Natural killer cell (primary cell): ENCODE measurements around the gene CLIC1. TPM values are rescaled to one million over a fixed set of nuclear protein-coding genes. Genes with fewer than 3 reads are reported as not detected.
A peak's percentile ranks its signal among the peaks of the same experiment; 100 is the strongest.

Source experiments
- ATAC-seq, 3 donors: fragments of 150-1000 bp in 2 of 3; fragments of 200-7000 bp in 1 of 3; cut with Tn5 transposase; 1 replicate in 1 of 3; 2 replicates in 2 of 3; pipeline ENCODE4 v1.10.0; 2021; ENCODE audit warnings: mild to moderate bottlenecking in 2 of 3, moderate library complexity in 2 of 3
- DNase-seq, 2 donors: peaks; one replicate each; pipeline versions ENCODE4 v3.0.0 to v3.0.0-alpha.2; 2013 to 2021; ENCODE audit warnings: mixed read lengths in 1 of 2
- H3K27ac ChIP-seq: one replicate; pipeline ENCODE4 v1.5.1; 2013; ENCODE audit warnings: mild to moderate bottlenecking, low read length
- H3K27me3 ChIP-seq: one replicate; pipeline ENCODE4 v1.6.1; 2013; ENCODE audit warnings: low read length; ENCODE audit not compliant: control insufficient read depth, insufficient read depth
- H3K36me3 ChIP-seq: one replicate; pipeline ENCODE4 v1.6.1; 2013; ENCODE audit warnings: low read length; ENCODE audit not compliant: control insufficient read depth, insufficient read depth
- H3K4me1 ChIP-seq: one replicate; pipeline ENCODE4 v1.6.1; 2013; ENCODE audit warnings: low read length; ENCODE audit not compliant: control insufficient read depth, insufficient read depth
- H3K4me3 ChIP-seq: one replicate; pipeline ENCODE4 v1.5.1; 2013; ENCODE audit warnings: low read length
- H3K9me3 ChIP-seq: one replicate; pipeline ENCODE4 v1.6.1; 2013; ENCODE audit warnings: low read length; ENCODE audit not compliant: control insufficient read depth, insufficient read depth
- H3K27ac Mint-ChIP-seq, 2 donors: one replicate each; pipeline ENCODE4 v1.8.0; 2022; ENCODE audit warnings: mild to moderate bottlenecking in 2 of 2, mixed read lengths in 2 of 2, moderate library complexity in 1 of 2
- H3K27me3 Mint-ChIP-seq, 2 donors: one replicate each; pipeline ENCODE4 v1.8.0; 2022; ENCODE audit warnings: low read depth in 2 of 2, mixed read lengths in 2 of 2
- H3K36me3 Mint-ChIP-seq: one replicate; pipeline ENCODE4 v1.8.0; 2022; ENCODE audit warnings: mixed read lengths
- H3K4me1 Mint-ChIP-seq, 2 donors: one replicate each; pipeline ENCODE4 v1.8.0; 2022; ENCODE audit warnings: mixed read lengths in 2 of 2
- H3K4me3 Mint-ChIP-seq: one replicate; pipeline ENCODE4 v1.8.0; 2022; ENCODE audit warnings: mild to moderate bottlenecking, moderate library complexity, mixed read lengths
- H3K9me3 Mint-ChIP-seq, 2 donors: one replicate each; pipeline ENCODE4 v1.8.0; 2022; ENCODE audit warnings: mixed read lengths in 2 of 2
- CTCF ChIP-seq: fragments of 200-600 bp; IDR thresholded peaks from one replicate; pipeline ENCODE4 v1.8.0; 2022; ENCODE audit warnings: antibody characterized with exemption
- WGBS: methylation state at CpG from one replicate; pipeline ENCODE4 v1.1.7; 2013; ENCODE audit warnings: missing lambda C conversion rate; ENCODE audit not compliant: insufficient coverage; 5-methylcytosine and 5-hydroxymethylcytosine counted together
- intact Hi-C: fragments of 100-400 bp; cut with micrococcal nuclease; formaldehyde crosslinking; loops from one replicate; pipeline ENCODE4 v1.14.2; 2022
- total RNA-seq, 4 donors: library from RNA; stranded (reverse); fragments of 120-200 nt in 1 of 4; gene quantifications; one replicate each; pipeline versions ENCODE4 v1.2.3 to v1.2.4, GENCODE V29; 2013 to 2022

CLIC1 gene
- total RNA-seq, 3 donors from 2014 or later (not counting 1 experiment from before 2014, with no cell fraction given): 348 to 363 (median 355) TPM

- DNase-seq: no peak
- Mint-ChIP-seq H3K9me3 (no peaks in the 10 kb centered on the region), H3K4me3 (no peak overlapping the region), H3K27ac (no peak overlapping the region), H3K27me3 (no peaks in the 10 kb centered on the region), H3K4me1 (peaks cover 0 to 7% of the 10 kb centered on the region in 2 donors), H3K36me3 (no peaks in the 10 kb centered on the region)
- no peak for TF ChIP-seq CTCF
- H3K36me3 ChIP-seq: peaks cover 77% of the 10 kb centered on the region
- H3K27me3 ChIP-seq: no peaks in the 10 kb centered on the region
- H3K4me3 ChIP-seq: no peak overlapping the region
- no peak for ATAC-seq
- H3K27ac ChIP-seq: no peak overlapping the region
- intact Hi-C loops: no loop called here
- no peaks in the 10 kb centered on the region for H3K4me1 ChIP-seq
- 96% methylated on average over 7 of the region's 10 CpGs for WGBS
- H3K9me3 ChIP-seq: no peaks in the 10 kb centered on the region
Observed at GRCh38 chr6:31690231-31691077, 45.9 kb downstream of the CLIC1 start.

DNA sequence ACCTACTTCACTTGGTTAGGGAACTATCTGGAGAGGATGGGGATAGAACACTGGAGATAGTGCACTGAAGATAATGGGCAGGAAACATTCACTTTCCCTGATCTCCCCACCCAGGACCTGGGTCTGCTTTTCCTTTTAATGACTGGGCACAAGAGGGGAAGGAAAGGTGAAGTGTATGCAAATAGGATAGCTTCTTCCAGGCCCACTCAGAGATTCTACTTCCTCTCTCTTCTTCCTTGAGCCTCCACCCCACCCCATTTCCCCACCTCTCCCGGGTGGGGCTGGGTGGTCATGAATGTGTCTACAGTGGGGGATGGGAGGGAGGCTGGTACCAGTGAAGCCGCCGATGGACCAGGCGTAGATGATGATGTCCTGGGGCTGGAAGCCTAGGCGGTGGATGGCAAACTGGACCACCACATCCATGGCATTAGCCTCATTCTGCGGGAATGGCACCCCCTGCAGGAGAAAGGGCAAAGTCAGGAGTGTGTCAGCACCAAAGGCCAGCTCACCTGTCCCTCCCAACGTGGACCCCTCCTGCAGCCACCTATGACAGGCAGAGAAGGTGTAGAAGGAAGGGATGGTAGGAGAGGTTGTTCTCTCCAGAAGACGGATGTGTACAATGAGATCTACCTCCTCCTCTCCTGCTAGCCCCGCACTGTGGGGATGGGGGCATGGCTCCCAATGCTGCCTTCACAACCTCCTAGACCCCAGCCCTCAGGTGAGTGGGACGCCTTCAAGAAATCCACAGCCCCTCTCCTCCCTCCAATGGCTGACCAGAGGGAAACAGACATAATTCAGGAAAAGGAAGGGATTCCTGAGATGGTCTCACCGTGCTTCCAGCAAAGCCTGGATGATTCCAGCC, 46.9 kb downstream of the CLIC1 start:
- DNase-seq: peak in 1 of 2 donors; percentile 34
- Histone ChIP-seq H3K27ac (no peak overlapping the region), H3K4me1 (no peaks in the 10 kb centered on the region), H3K9me3 (no peaks in the 10 kb centered on the region), H3K27me3 (no peaks in the 10 kb centered on the region), H3K4me3 (no peak overlapping the region), H3K36me3 (peaks cover 70% of the 10 kb centered on the region)
- H3K36me3 Mint-ChIP-seq: no peaks in the 10 kb centered on the region
- intact Hi-C loops: no loop called here
- no peak overlapping the region for H3K4me3 Mint-ChIP-seq
- no peak for TF ChIP-seq CTCF
- H3K4me1 Mint-ChIP-seq: peaks cover 0 to 7% of the 10 kb centered on the region in 2 donors
- no peak overlapping the region for H3K27ac Mint-ChIP-seq
- 98% methylated on average over 7 of the region's 11 CpGs for WGBS
- no peaks in the 10 kb centered on the region for H3K9me3 Mint-ChIP-seq
- no peak for ATAC-seq
- H3K27me3 Mint-ChIP-seq: no peaks in the 10 kb centered on the region

DNA sequence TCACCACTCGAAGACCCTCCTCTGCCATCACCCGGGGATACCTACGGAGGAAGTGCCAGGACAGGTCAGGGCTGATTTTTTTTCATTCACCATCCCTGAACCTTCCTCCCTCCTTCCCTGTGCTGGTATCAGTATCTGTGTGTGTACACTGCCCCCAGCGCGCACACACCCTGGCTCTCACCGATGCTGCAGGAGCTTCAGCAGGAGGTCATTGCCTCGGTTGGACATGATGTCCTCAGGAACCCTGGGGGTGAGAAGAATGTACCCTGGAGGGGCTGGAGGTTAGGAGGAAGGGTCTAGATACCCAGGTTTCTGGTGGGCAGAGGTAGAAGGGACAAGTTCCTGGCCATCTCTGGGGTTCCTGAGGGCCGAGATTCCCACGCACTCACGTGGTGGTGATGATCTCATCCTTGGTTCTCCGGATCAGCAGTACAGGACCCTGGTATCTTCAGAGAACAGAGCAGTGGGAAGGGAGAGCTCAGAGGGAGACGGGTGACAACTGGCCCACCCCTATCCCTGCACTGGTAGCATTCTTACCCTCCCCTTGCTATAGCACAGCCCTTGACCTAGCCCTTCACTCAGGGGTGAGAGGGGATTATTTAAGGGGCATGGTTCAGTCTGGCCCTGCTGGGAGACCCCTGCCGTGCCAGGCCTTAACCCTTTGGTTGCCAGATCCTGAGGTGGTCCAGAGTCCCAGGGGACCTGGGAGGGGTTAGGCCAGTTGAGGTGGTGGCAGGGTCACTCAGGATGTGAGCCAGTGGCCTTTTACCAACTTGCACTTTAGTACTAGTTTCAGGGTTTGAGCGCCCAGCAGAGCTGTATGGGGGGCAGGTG, 48.3 kb downstream of the CLIC1 start:
- no peaks in the 10 kb centered on the region for H3K36me3 Mint-ChIP-seq
- H3K4me3 ChIP-seq: no peak overlapping the region
- no peaks in the 10 kb centered on the region for H3K9me3 ChIP-seq
- ATAC-seq (peak in 1 of 3 donors; percentile 18), DNase-seq (no peak)
- H3K36me3 ChIP-seq: peaks cover 60% of the 10 kb centered on the region
- H3K4me3 Mint-ChIP-seq: no peak overlapping the region
- H3K27ac Mint-ChIP-seq: no peak overlapping the region
- peaks cover 0 to 7% of the 10 kb centered on the region in 2 donors for H3K4me1 Mint-ChIP-seq
- H3K4me1 ChIP-seq: peaks cover 5% of the 10 kb centered on the region
- 95% methylated on average over 13 of the region's 14 CpGs for WGBS
- H3K27ac ChIP-seq: no peak overlapping the region
- no peaks in the 10 kb centered on the region for H3K27me3 Mint-ChIP-seq
- no peaks in the 10 kb centered on the region for H3K27me3 ChIP-seq
- intact Hi-C loops: no loop called here
- no peak for TF ChIP-seq CTCF
- H3K9me3 Mint-ChIP-seq: no peaks in the 10 kb centered on the region
